Liver (tissue), 9 donors: ENCODE measurements around the gene CSRP1. TPM values are rescaled to one million over a fixed set of nuclear protein-coding genes. Genes with fewer than 3 reads are reported as not detected.
A peak's percentile ranks its signal among the peaks of the same experiment; 100 is the strongest.

Source experiments
- DNase-seq: peaks from one replicate; pipeline ENCODE4 v3.0.0-alpha.2; 2017; ENCODE audit warnings: low spot score
- H3K27ac ChIP-seq, 2 donors: one replicate each; pipeline ENCODE4 v1.7.0; 2013; ENCODE audit warnings: inconsistent platforms in 2 of 2, low read length in 2 of 2, control low read depth in 1 of 2, low read depth in 1 of 2, mild to moderate bottlenecking in 1 of 2
- H3K27me3 ChIP-seq, 4 donors: one replicate each; pipeline versions ENCODE4 v1.6.1 to v1.7.0; 2013; ENCODE audit warnings: low read length in 3 of 4, inconsistent platforms in 1 of 4, mild to moderate bottlenecking in 1 of 4, moderate library complexity in 1 of 4; ENCODE audit not compliant: control insufficient read depth in 4 of 4, insufficient read depth in 4 of 4
- H3K36me3 ChIP-seq, 4 donors: one replicate each; pipeline versions ENCODE4 v1.6.1 to v1.7.0; 2013; ENCODE audit warnings: low read length in 3 of 4, mild to moderate bottlenecking in 3 of 4, low read depth in 1 of 4, moderate library complexity in 1 of 4; ENCODE audit not compliant: control insufficient read depth in 4 of 4, insufficient read depth in 3 of 4
- H3K4me1 ChIP-seq, 4 donors: one replicate each; pipeline versions ENCODE4 v1.6.1 to v1.7.0; 2013; ENCODE audit warnings: low read length in 3 of 4, mild to moderate bottlenecking in 3 of 4, moderate library complexity in 1 of 4; ENCODE audit not compliant: control insufficient read depth in 4 of 4, insufficient read depth in 4 of 4
- H3K4me3 ChIP-seq, 3 donors: one replicate each; pipeline versions ENCODE4 v1.6.1 to v1.7.0; 2013; ENCODE audit warnings: low read length in 3 of 3, control low read depth in 1 of 3, low read depth in 1 of 3, mild to moderate bottlenecking in 1 of 3
- H3K9ac ChIP-seq, 2 donors: one replicate each; pipeline ENCODE4 v1.7.0; 2013; ENCODE audit warnings: low read length in 2 of 2, mild to moderate bottlenecking in 2 of 2, moderate library complexity in 2 of 2, control low read depth in 1 of 2, low read depth in 1 of 2
- H3K9me3 ChIP-seq, 4 donors: one replicate each; pipeline versions ENCODE4 v1.6.1 to v1.7.0; 2013; ENCODE audit warnings: low read length in 3 of 4; ENCODE audit not compliant: control insufficient read depth in 4 of 4
- EGR1 ChIP-seq, 2 donors: IDR thresholded peaks; 2 replicates each; pipeline ENCODE4 v1.6.1; 2016 to 2018; ENCODE audit warnings: antibody characterized with exemption in 2 of 2, low read depth in 2 of 2
- FOXA1 ChIP-seq: IDR thresholded peaks from 2 replicates; pipeline ENCODE4 v1.6.1; 2016; ENCODE audit warnings: antibody characterized with exemption
- GABPA ChIP-seq, 2 donors: IDR thresholded peaks in 1 of 2; conservative IDR thresholded peaks in 1 of 2; 2 replicates each; pipeline ENCODE4 v1.6.1; 2016; ENCODE audit warnings: antibody characterized with exemption in 2 of 2, mild to moderate bottlenecking in 1 of 2, moderate library complexity in 1 of 2
- HNF4A ChIP-seq, 2 donors: conservative IDR thresholded peaks; 2 replicates each; pipeline ENCODE4 v1.6.1; 2016; ENCODE audit warnings: antibody characterized with exemption in 2 of 2, mild to moderate bottlenecking in 2 of 2
- HNF4G ChIP-seq: IDR thresholded peaks from 2 replicates; pipeline ENCODE4 v1.6.1; 2016; ENCODE audit warnings: antibody characterized with exemption
- JUND ChIP-seq, 2 donors: IDR thresholded peaks; 2 replicates each; pipeline ENCODE4 v1.6.1; 2016; ENCODE audit warnings: antibody characterized with exemption in 2 of 2
- MAX ChIP-seq: IDR thresholded peaks from 2 replicates; pipeline ENCODE4 v1.6.1; 2016; ENCODE audit warnings: antibody characterized with exemption
- NR2F2 ChIP-seq: IDR thresholded peaks from 2 replicates; pipeline ENCODE4 v1.6.1; 2016; ENCODE audit warnings: antibody characterized with exemption
- RXRA ChIP-seq, 2 donors: IDR thresholded peaks; 2 replicates each; pipeline ENCODE4 v1.6.1; 2017 to 2018; ENCODE audit warnings: antibody characterized with exemption in 2 of 2, mild to moderate bottlenecking in 1 of 2
- SP1 ChIP-seq: IDR thresholded peaks from 2 replicates; pipeline ENCODE4 v1.6.1; 2018; ENCODE audit warnings: antibody characterized with exemption, mild to moderate bottlenecking
- TAF1 ChIP-seq: conservative IDR thresholded peaks from 2 replicates; pipeline ENCODE4 v1.6.1; 2016; ENCODE audit warnings: antibody characterized with exemption, mild to moderate bottlenecking
- YY1 ChIP-seq: IDR thresholded peaks from 2 replicates; pipeline ENCODE4 v1.6.1; 2016; ENCODE audit warnings: antibody characterized with exemption, mild to moderate bottlenecking
- WGBS: extraction: QIAGEN DNeasy Blood & Tissue Kit; methylation state at CpG from one replicate; pipeline ENCODE4 v1.1.7; 2013; 5-methylcytosine and 5-hydroxymethylcytosine counted together
- polyA plus RNA-seq, 2 donors: library from polyadenylated mRNA; stranded (reverse) in 1 of 2; unstranded in 1 of 2; fragments of 200-250 nt in 1 of 2; fragments of >200 nt in 1 of 2; fragmentation: Nextera tagmentation in 1 of 2; extraction: Ambion mirVana in 1 of 2; gene quantifications; one replicate each; pipeline versions ENCODE4 v1.2.1 to v1.2.3, GENCODE V29; 2013 to 2015
- total RNA-seq, 2 donors: library from RNA; depleted of rRNA; stranded (reverse); fragments of >200 nt; gene quantifications; one replicate each; pipeline ENCODE4 v1.2.3, GENCODE V29; 2014
- TF ChIP-seq, protein P1 (sequence below): IDR thresholded peaks from 2 replicates; pipeline ENCODE4 v1.6.1; 2016; ENCODE audit warnings: antibody characterized with exemption, mild to moderate bottlenecking
- TF ChIP-seq, protein P2 (sequence below): IDR thresholded peaks from 2 replicates; pipeline ENCODE4 v1.6.1; 2016; ENCODE audit warnings: antibody characterized with exemption
- donor health status: healthy.
- donor health status: healthy.
- donor health status: healthy.
- donor health status: healthy.
- donor health status: healthy.

Gene CSRP1
- total and polyA plus RNA-seq, 4 donors = 42.7 to 96.9 (median 68.3) TPM

DNA sequence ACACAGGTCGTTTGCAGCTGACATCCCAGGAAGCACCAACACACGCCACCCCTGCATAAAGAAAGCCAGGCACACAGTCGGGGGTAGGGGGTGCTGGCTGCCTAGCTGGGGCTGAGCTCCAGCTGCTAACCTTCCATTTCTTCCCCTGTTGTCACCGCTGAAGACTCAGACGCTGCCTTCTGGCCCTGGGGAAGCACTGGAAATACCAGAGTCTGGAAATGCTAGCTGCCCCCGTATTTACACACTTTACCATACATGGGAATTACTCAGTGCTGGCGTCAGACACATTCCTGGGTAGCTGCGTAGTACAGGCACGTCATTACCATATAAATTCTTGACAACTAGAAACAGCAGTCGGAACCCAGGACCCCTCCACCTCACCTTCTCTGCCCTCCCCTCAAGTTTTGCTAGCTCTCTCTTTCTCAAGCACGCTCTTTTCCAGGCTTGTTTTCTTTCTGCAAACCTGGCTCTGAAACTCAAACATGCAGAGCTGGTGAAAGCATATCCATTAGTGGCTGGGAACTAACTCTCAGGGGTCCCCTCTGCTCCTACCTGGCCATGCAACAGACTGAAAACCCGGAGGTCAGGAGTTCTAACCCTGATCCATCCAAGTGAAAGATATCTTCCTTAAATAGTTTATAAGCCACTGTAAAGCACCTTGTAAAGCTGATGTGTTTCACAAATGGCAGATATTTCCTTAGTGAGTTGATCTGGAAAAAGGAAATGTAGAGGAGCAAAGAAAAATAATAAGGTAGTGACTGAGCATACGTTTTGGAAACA lies 3.3 kb downstream of the CSRP1 start (continued):
- TF ChIP-seq, protein P1, sequence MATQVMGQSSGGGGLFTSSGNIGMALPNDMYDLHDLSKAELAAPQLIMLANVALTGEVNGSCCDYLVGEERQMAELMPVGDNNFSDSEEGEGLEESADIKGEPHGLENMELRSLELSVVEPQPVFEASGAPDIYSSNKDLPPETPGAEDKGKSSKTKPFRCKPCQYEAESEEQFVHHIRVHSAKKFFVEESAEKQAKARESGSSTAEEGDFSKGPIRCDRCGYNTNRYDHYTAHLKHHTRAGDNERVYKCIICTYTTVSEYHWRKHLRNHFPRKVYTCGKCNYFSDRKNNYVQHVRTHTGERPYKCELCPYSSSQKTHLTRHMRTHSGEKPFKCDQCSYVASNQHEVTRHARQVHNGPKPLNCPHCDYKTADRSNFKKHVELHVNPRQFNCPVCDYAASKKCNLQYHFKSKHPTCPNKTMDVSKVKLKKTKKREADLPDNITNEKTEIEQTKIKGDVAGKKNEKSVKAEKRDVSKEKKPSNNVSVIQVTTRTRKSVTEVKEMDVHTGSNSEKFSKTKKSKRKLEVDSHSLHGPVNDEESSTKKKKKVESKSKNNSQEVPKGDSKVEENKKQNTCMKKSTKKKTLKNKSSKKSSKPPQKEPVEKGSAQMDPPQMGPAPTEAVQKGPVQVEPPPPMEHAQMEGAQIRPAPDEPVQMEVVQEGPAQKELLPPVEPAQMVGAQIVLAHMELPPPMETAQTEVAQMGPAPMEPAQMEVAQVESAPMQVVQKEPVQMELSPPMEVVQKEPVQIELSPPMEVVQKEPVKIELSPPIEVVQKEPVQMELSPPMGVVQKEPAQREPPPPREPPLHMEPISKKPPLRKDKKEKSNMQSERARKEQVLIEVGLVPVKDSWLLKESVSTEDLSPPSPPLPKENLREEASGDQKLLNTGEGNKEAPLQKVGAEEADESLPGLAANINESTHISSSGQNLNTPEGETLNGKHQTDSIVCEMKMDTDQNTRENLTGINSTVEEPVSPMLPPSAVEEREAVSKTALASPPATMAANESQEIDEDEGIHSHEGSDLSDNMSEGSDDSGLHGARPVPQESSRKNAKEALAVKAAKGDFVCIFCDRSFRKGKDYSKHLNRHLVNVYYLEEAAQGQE = no peak

DNA sequence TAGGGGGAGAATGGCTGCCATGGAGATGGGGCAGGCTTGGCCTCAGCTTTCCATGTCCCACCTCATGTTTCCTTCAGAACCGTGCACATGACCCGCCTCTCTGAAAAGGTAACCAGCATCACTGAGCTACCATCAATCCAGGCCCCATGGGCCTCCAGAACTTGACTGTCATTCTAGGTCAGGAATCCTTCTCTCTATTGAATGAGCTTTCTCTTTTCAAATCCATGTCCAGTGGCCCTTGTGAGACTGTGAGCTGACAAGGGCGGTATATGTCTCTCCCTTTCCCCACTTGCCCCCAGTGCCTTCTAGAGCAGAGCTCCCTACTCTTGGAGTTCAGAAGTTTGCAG lies 4.4 kb downstream of the CSRP1 start:
- H3K4me1 ChIP-seq = peaks cover 30 to 92% (median 85%) of the 10 kb centered on the region in 4 donors
- H3K27ac ChIP-seq = peak overlapping the region; percentile 80 to 93
- no peaks in the 10 kb centered on the region for H3K36me3 ChIP-seq
- no peaks in the 10 kb centered on the region for H3K9me3 ChIP-seq
- H3K27me3 ChIP-seq = no peaks in the 10 kb centered on the region
- DNase-seq = no peak
- no peak overlapping the region for H3K9ac ChIP-seq
- 53% methylated on average over 3 of the region's 3 CpGs for WGBS
- no peak overlapping the region for H3K4me3 ChIP-seq
- peak in 1 of 2 donors; percentile 3 for TF ChIP-seq RXRA (IDR thresholded peaks at IDR 0.05)
- TF ChIP-seq JUND (IDR thresholded peaks at IDR 0.05) = no peak
- peak; percentile 4 for TF ChIP-seq NR2F2
- TF ChIP-seq TAF1 = no peak
- TF ChIP-seq, protein P2, sequence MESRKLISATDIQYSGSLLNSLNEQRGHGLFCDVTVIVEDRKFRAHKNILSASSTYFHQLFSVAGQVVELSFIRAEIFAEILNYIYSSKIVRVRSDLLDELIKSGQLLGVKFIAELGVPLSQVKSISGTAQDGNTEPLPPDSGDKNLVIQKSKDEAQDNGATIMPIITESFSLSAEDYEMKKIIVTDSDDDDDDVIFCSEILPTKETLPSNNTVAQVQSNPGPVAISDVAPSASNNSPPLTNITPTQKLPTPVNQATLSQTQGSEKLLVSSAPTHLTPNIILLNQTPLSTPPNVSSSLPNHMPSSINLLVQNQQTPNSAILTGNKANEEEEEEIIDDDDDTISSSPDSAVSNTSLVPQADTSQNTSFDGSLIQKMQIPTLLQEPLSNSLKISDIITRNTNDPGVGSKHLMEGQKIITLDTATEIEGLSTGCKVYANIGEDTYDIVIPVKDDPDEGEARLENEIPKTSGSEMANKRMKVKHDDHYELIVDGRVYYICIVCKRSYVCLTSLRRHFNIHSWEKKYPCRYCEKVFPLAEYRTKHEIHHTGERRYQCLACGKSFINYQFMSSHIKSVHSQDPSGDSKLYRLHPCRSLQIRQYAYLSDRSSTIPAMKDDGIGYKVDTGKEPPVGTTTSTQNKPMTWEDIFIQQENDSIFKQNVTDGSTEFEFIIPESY = no peak
- no peak for TF ChIP-seq MAX

DNA sequence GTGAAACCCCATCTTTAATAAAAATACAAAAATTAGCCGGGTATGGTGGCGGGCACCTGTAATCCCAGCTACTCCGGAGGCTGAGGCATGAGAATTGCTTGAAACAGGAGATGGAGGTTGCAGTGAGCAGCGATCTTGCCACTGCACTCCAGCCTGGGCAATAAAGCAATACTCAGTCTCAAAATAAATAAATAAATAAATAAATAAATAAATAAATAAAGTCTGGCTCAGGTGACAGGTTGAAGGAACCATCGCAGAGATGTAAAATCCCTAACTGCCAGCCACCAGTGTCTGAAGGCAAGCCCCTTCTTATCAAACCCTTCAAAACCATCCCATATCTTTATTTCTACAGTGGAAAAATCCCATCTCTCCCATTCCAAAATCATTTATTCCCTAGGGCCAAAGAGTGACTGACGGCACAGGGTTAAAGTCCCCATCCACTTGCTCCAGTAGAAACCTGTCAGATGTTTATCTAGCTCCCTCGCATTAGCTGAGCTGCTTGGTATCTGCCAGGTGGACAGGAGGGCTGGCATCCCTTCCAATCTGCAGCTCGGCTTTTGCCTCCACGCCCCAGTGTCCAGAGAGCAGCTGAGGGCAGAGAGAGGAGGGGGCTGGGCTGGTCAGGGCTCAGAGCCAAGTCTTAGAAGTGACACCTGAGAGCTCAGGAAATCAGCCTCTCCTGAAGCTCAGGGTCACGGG lies 5.0 kb downstream of the CSRP1 start:
- WGBS = 52% methylated on average over 10 of the region's 10 CpGs
- peaks cover 28 to 90% (median 84%) of the 10 kb centered on the region in 4 donors for H3K4me1 ChIP-seq
- DNase-seq = no peak
- no peaks in the 10 kb centered on the region for H3K27me3 ChIP-seq
- no peaks in the 10 kb centered on the region for H3K9me3 ChIP-seq
- peak overlapping the region; percentile 81 to 93 for H3K27ac ChIP-seq
- no peak overlapping the region for H3K4me3 ChIP-seq
- TF ChIP-seq SP1 = peak; percentile 88
- TF ChIP-seq EGR1 (IDR thresholded peaks at IDR 0.05; ENCODE audit: low read depth in 2 of 2) = no peak
- peak in 1 of 2 donors; percentile 82 for TF ChIP-seq JUND (IDR thresholded peaks at IDR 0.05)
- TF ChIP-seq RXRA (IDR thresholded peaks at IDR 0.05) = peak; percentile 95
- TF ChIP-seq YY1 = peak; percentile 43
- peak; percentile 20 for TF ChIP-seq FOXA1
- peak; percentile 74 for TF ChIP-seq HNF4G
- TF ChIP-seq HNF4A (conservative IDR thresholded peaks at IDR 0.05) = peak; percentile 91 to 96
- TF ChIP-seq NR2F2 = peak; percentile 12
- TF ChIP-seq MAX = peak; percentile 56
- TF ChIP-seq, protein P2 = no peak
- TF ChIP-seq, protein P1 = peak; percentile 36
- no peak for TF ChIP-seq GABPA (IDR thresholded peaks at IDR 0.05 in 1 of 2, conservative IDR thresholded peaks at IDR 0.05 in 1 of 2)
- no peaks in the 10 kb centered on the region for H3K36me3 ChIP-seq
- no peak overlapping the region for H3K9ac ChIP-seq
